Fibroblast of skin of left biceps (primary cell): ENCODE results near the gene SIL1.
"Not testable (repeated sequence)": the region's sequence is repeated elsewhere in the genome, so short reads cannot be mapped to it uniquely, and the experiment has no call there.

ENCODE experiments used
- DNase-seq, 2 experiments: peaks; one replicate each; pipeline ENCODE4 v3.0.0-alpha.2; 2013; ENCODE audit warnings: low read depth in 2 of 2

Gene SIL1

GRCh38 chr5:138922494-138922893 lies 275.7 kb downstream of the SIL1 start:
- DNase-seq = no peak

GRCh38 chr5:138921362-138921761 lies 276.8 kb downstream of the SIL1 start:
- DNase-seq = not testable (repeated sequence)

GRCh38 chr5:138920181-138920580 lies 278.0 kb downstream of the SIL1 start:
- DNase-seq = no peak

GRCh38 chr5:138918686-138919085 lies 279.5 kb downstream of the SIL1 start:
- no peak for DNase-seq

- no peak for DNase-seq
Measured at GRCh38 chr5:138914338-138914737, 283.8 kb downstream of the SIL1 start.

GRCh38 chr5:138913773-138914172 lies 284.4 kb downstream of the SIL1 start:
- DNase-seq = no peak

GRCh38 chr5:138912093-138912492 lies 286.1 kb downstream of the SIL1 start:
- DNase-seq = no peak

GRCh38 chr5:138911441-138911840 lies 286.7 kb downstream of the SIL1 start:
- DNase-seq = peak in 1 of 2 experiments; percentile 8

- no peak for DNase-seq
Measured at GRCh38 chr5:138910546-138911185, 287.5 kb downstream of the SIL1 start.

- DNase-seq = no peak
Measured at GRCh38 chr5:138909734-138910133, 288.4 kb downstream of the SIL1 start.

- DNase-seq = peak; percentile 32 to 33
Measured at GRCh38 chr5:138905541-138905940, 292.6 kb downstream of the SIL1 start.

GRCh38 chr5:138903130-138903775 lies 294.9 kb downstream of the SIL1 start:
- peak; percentile 23 to 24 for DNase-seq

- no peak for DNase-seq
Measured at GRCh38 chr5:138901716-138902115, 296.5 kb downstream of the SIL1 start.

GRCh38 chr5:138900281-138900965 lies 297.7 kb downstream of the SIL1 start:
- DNase-seq = peak; percentile 3 to 9

GRCh38 chr5:138898742-138899141 lies 299.4 kb downstream of the SIL1 start:
- DNase-seq = no peak

GRCh38 chr5:138898299-138898698 lies 299.9 kb downstream of the SIL1 start:
- no peak for DNase-seq
